ENCODE measurements around the gene BMPR1B.

- TF ChIP-seq CTCF (IDR thresholded peaks at IDR 0.05) (no peak), ZFX (IDR thresholded peaks at IDR 0.05; ENCODE audit: borderline replicate concordance) (no peak)
Measured at GRCh38 chr4:94959307-94959706, 201.6 kb downstream of the BMPR1B start.
